LNCaP clone FGC (cell line): Measurements from ENCODE around the gene KCTD14.
A peak's percentile ranks its signal among the peaks of the same experiment; 100 is the strongest.

ENCODE experiments used
- DNase-seq: peaks from one replicate; pipeline ENCODE4 v3.0.0-alpha.2; 2011; ENCODE audit warnings: low read depth
- H3K4me3 ChIP-seq: 2 replicates; pipeline ENCODE4 v1.5.1; 2011; ENCODE audit warnings: mild to moderate bottlenecking, low read depth, low read length, control low read depth
- TF ChIP-seq, protein P1 (sequence below): IDR thresholded peaks from 2 replicates; pipeline ENCODE4 v1.5.1; 2012; ENCODE audit warnings: mild to moderate bottlenecking; ENCODE audit not compliant: control insufficient read depth, insufficient read depth; ENCODE audit errors: extremely low read depth

Gene KCTD14, protein sequence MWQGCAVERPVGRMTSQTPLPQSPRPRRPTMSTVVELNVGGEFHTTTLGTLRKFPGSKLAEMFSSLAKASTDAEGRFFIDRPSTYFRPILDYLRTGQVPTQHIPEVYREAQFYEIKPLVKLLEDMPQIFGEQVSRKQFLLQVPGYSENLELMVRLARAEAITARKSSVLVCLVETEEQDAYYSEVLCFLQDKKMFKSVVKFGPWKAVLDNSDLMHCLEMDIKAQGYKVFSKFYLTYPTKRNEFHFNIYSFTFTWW

DNA sequence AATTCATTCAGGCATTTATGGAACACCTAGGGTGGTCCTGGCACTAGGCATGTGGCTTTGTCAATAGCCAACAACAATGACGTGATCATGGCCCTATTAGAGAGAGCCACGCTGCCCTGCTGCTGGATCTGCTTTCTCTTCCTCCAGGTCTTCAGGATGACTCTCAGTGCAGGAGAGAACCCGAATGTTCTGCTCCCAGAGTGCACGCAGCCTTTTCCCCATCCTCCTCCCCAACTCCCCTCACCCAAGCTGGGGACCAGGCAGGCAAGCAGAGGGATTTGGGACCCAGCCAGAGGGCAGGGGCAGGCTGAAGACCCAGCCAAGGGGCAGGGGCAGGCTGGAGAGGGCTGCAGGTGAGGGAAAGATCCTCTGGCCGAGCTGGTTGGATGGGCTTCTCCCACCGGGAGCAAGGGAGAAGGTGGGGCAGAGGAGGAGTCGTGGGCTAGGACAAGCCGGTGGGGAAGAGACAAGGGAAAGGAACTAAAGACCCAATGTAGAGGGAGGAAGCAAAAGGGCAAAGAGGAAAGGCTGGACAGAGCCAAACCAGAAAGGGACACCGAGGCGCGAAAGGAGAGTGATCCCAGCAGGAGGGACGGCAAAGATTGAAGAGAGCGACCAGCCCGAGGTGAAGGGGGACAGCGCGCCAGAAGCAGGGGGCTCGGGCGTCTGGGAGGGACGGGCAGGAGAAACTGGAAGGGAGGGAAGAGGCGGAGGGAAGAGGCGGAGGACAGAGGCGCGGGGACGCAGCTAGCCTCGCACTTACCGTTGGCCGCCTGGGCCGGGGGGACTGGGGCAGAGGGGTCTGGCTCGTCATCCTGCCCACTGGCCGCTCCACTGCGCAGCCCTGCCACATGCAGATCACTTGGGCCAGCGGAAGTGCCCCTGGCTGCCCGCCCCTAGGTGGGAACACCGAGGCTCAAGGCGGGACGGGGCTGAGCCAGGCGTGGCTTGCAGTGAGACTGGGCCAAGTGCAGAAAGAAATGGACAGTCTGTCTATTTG, at the start of gene KCTD14:
TSS of gene KCTD14 (minus strand) at position 880 of the 1,000 bp plus-strand sequence. CDS start at position 853, 27 bp downstream.
- TF ChIP-seq, protein P1, sequence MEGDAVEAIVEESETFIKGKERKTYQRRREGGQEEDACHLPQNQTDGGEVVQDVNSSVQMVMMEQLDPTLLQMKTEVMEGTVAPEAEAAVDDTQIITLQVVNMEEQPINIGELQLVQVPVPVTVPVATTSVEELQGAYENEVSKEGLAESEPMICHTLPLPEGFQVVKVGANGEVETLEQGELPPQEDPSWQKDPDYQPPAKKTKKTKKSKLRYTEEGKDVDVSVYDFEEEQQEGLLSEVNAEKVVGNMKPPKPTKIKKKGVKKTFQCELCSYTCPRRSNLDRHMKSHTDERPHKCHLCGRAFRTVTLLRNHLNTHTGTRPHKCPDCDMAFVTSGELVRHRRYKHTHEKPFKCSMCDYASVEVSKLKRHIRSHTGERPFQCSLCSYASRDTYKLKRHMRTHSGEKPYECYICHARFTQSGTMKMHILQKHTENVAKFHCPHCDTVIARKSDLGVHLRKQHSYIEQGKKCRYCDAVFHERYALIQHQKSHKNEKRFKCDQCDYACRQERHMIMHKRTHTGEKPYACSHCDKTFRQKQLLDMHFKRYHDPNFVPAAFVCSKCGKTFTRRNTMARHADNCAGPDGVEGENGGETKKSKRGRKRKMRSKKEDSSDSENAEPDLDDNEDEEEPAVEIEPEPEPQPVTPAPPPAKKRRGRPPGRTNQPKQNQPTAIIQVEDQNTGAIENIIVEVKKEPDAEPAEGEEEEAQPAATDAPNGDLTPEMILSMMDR = no peak
- no peak for DNase-seq
- no peak within 1 kb of the TSS for H3K4me3 ChIP-seq

- DNase-seq = no peak
- no peak overlapping the region for H3K4me3 ChIP-seq
- TF ChIP-seq, protein P1 = no peak
Observed at GRCh38 chr11:78072455-78072854, 49.4 kb upstream of the KCTD14 start.

DNA sequence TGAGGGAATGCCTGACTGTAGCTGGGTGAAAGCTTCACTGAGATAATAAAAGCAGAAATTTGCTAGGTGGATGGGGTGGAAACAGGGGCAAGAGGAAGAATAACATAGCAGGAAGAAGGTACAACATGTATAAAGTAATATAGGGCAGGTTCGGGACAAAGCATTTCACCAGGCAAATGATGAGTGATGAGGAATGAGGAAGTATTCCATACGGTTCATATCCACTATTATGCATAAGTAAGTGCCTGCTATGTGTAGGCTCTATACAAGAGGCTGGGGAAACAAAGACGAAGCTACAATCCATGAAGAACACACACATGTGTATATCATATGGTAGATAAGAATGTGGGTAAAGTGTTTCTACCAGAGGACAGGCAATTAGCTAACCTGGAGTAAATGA, 48.6 kb upstream of the KCTD14 start:
- DNase-seq = no peak
- H3K4me3 ChIP-seq = no peak overlapping the region
- TF ChIP-seq, protein P1 = no peak

DNA sequence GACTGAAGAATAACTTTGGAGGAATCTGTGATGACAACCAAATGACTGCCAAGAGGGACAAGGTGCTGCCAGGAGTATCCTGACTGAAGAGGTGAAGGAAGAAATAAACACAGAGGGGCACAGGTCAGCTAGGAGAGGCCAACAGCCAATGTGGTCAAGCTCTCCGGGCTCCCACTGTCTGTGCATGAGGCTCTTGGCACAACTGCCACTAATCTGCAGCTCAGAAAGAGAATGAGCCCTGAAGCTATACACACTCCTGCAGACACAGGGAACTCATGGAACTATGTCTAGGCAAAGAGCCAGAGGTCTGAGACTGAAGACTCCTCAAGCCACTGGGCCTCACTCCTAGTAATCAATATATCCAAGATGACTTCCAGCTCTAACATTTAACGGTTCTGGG, 47.5 kb upstream of the KCTD14 start:
- no peak for DNase-seq
- no peak overlapping the region for H3K4me3 ChIP-seq
- TF ChIP-seq, protein P1 = no peak

DNA sequence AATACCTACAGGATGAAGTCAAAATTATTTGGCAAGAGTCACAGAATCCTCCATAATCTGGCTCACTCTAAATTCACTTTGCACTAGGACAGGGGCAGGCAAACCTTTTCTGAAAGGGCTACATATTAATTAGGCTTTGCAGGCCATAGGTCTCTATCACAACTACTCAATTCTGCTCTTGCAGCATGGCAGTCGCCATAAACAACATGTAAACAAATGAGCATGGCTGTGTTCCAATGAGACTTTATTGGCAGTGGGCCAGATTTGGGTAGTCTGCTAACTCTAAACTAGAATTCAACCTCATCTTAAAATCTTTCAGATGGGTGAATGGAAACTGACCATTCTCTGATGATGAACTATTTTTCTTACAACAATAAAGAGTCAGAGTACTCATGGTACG, 46.4 kb upstream of the KCTD14 start:
- H3K4me3 ChIP-seq = no peak overlapping the region
- DNase-seq = peak; percentile 66
- TF ChIP-seq, protein P1 = no peak

- no peak overlapping the region for H3K4me3 ChIP-seq
- DNase-seq = no peak
- TF ChIP-seq, protein P1 = no peak
Observed at GRCh38 chr11:78067704-78068103, 44.6 kb upstream of the KCTD14 start.
